IPS DF 6.9 (cell line): ENCODE results near the gene PRUNE2.
A peak's percentile ranks its signal among the peaks of the same experiment; 100 is the strongest.

Source experiments
- DNase-seq: peaks from one replicate; pipeline ENCODE4 v3.0.0-alpha.2; 2013; ENCODE audit warnings: low read depth, low spot score
- H3K27ac ChIP-seq: one replicate; pipeline ENCODE4 v1.5.1; 2013; ENCODE audit warnings: low read length, control low read depth
- H3K27me3 ChIP-seq: 2 replicates; pipeline ENCODE4 v1.6.1; 2013; ENCODE audit warnings: mild to moderate bottlenecking, low read length; ENCODE audit not compliant: control insufficient read depth, insufficient read depth
- H3K36me3 ChIP-seq: 2 replicates; pipeline ENCODE4 v1.6.1; 2013; ENCODE audit warnings: low read length; ENCODE audit not compliant: control insufficient read depth, insufficient read depth
- H3K4me1 ChIP-seq: 2 replicates; pipeline ENCODE4 v1.6.1; 2013; ENCODE audit warnings: low read length; ENCODE audit not compliant: control insufficient read depth, insufficient read depth
- H3K4me3 ChIP-seq: 2 replicates; pipeline ENCODE4 v1.5.1; 2013; ENCODE audit warnings: mild to moderate bottlenecking, low read length
- H3K9me3 ChIP-seq: 2 replicates; pipeline ENCODE4 v1.6.1; 2013; ENCODE audit warnings: low read length, inconsistent platforms; ENCODE audit not compliant: control insufficient read depth, insufficient read depth
- WGBS: extraction: QIAGEN DNeasy Blood & Tissue Kit; methylation state at CpG from one replicate; pipeline ENCODE4 v1.1.7; 2013; ENCODE audit warnings: mixed read lengths, missing lambda C conversion rate; ENCODE audit not compliant: insufficient read length, insufficient coverage; 5-methylcytosine and 5-hydroxymethylcytosine counted together

PRUNE2 gene

DNA sequence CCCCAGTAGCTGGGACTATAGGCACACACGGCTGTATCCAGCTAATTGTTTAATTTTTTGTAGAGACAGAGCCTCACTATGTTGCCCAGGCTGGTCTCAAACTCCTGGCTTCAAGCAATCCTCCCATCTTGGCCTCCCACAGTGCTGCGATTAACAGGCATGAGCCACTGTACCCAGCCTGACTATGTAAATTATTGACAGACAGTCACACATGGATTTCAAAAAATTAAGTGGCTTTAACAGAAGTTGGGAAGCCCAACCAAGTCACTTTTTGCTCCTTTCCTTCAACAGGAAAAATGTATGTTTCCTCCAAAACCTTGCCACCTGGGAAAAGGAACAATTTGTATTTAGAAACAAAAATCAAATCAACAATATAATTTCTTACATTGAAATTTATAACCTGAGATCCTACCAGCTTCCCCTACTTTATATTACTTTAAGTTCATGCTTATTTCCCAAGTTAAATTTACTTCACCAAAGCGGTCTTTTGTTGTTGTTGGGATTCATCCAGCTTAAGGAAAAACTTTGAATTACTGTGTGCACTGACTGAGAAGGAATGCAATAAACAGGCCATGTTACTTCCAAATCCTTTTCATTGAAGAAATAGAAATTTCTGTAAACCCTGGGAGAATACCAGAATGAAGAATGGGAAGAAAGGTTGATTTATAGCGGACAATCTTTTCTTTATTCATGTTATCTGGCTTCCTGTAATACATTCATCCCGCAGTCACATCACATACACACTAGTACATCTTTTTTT lies 133.0 kb downstream of the PRUNE2 start:
- Histone ChIP-seq H3K4me3 (no peak overlapping the region), H3K27ac (no peak overlapping the region), H3K27me3 (no peaks in the 10 kb centered on the region), H3K9me3 (no peaks in the 10 kb centered on the region), H3K4me1 (no peaks in the 10 kb centered on the region), H3K36me3 (no peaks in the 10 kb centered on the region)
- no CpG with 5 or more reads among the region's 5 CpGs for WGBS
- DNase-seq = no peak

DNA sequence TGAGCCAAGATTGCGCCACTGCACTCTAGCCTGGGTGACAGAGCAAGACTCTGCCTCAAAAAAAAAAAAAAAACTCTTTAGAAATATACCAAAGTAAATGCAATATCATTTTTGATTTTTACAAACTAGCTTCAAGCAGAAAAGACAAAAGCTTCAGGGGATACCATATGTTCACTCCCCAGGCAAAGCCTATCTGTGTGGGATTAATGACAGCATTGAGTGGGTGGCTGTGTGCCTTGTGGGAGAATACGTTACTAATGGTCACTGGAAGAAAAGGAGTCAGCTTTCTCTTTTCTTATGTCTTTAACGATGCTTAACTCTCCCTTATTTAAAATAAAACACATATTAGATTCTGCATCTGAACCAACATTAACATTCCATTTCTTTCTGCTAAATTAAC lies 139.8 kb downstream of the PRUNE2 start:
- DNase-seq = no peak

DNA sequence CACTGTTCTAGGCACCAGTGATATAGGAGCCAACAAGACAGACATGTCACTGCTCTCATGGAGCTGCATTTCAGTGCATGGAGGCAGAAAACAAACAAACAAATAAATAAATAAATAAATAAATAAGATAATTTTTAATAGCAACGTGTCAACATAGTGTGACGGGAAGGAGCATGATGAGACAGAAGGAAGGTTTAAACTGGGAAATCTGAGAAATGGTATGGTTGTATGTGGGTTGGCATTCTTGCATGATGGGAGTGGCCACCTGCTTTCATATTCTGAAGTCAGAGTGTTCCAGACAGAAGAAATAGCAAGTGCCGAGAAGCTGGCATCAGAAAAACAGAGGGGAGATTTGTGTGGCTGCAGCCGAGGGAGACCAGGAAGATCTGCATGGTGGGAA lies 141.8 kb downstream of the PRUNE2 start, which contains the start of gene PCA3:
Gene PCA3 (plus strand): TSS at position 301 of the 400 bp plus-strand sequence.
- H3K36me3 ChIP-seq = no peaks in the 10 kb centered on the region
- WGBS = no CpG with 5 or more reads among the region's 4 CpGs
- no peak within 1 kb of the TSS for H3K27ac ChIP-seq
- DNase-seq = no peak
- no peaks in the 10 kb centered on the region for H3K9me3 ChIP-seq
- no peaks in the 10 kb centered on the region for H3K27me3 ChIP-seq
- H3K4me1 ChIP-seq = no peaks in the 10 kb centered on the region
- H3K4me3 ChIP-seq = no peak within 1 kb of the TSS

More for the DNA sequence above, 139.8 kb downstream of the PRUNE2 start:
- H3K36me3 ChIP-seq = no peaks in the 10 kb centered on the region
- no peaks in the 10 kb centered on the region for H3K27me3 ChIP-seq
- H3K4me1 ChIP-seq = no peaks in the 10 kb centered on the region
- H3K27ac ChIP-seq = no peak overlapping the region
- H3K4me3 ChIP-seq = no peak overlapping the region
- WGBS = 100% methylated on average over 1 of the region's 3 CpGs
- no peaks in the 10 kb centered on the region for H3K9me3 ChIP-seq

DNA sequence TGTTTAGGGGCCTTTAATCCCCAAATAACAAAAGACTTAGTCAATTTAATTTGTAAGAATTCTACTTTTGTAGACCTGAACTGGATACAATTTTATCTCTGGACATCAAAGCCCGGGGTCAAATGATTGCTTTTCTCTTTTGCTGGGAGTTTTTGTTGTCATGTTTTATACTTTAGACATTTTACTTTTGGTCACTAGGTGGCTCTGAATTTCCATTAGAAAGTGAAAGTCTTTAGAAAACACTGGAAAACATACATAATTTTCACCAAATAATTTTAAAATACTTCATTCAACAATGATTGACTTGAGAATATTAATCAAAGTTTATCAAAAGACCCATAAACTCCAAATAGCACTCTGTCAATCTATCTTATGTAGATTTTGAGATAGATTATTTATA lies 144.5 kb downstream of the PRUNE2 start:
- no peak overlapping the region for H3K4me3 ChIP-seq

DNA sequence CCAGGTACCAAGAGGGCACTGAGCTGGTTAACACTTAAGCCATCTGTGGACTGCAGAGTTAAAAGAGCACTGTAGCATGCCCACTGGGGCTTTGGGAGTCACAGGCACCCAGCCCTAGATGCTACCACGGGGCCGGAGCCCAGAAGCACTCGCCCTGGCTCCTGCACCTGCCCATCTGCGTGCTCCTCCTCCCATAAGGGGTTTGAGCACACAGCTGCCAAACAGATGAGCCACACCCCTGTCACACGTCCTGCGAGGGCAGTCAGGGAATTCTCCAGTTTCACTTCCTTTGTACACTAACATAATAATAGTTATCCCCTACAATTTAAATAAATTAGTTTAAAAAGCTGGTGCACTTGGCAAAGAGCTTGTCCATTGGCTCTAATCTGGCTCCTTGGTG lies 146.2 kb downstream of the PRUNE2 start:
- no peak overlapping the region for H3K4me3 ChIP-seq
- no peaks in the 10 kb centered on the region for H3K27me3 ChIP-seq
- H3K36me3 ChIP-seq = no peaks in the 10 kb centered on the region
- H3K4me1 ChIP-seq = no peaks in the 10 kb centered on the region
- no peak for DNase-seq
- no peak overlapping the region for H3K27ac ChIP-seq
- WGBS = no CpG with 5 or more reads among the region's 6 CpGs
- no peaks in the 10 kb centered on the region for H3K9me3 ChIP-seq

More for the DNA sequence above, 144.5 kb downstream of the PRUNE2 start:
- no peak for DNase-seq
- Histone ChIP-seq H3K27ac (no peak overlapping the region), H3K36me3 (no peaks in the 10 kb centered on the region), H3K27me3 (no peaks in the 10 kb centered on the region), H3K4me1 (no peaks in the 10 kb centered on the region), H3K9me3 (no peaks in the 10 kb centered on the region)
- WGBS = no CpG with 5 or more reads among the region's 1 CpG

DNA sequence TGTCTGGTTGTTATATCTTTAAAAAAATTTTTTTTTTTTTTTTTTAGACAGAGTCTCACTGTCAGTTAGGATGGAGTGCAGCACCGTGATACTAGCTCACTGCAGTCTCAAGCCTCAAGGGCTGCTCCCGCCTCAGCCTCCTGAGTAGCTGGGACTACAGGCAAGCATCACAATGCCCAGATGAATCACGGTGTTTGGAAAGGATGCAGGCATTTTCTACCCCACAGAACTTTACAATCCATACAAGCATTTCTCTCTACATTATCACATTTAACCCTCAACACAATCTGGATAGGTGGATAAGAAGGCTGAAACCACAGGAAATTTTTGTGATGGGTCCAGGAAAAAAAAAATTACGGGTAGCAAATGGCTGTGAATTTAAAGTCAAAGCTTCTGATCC lies 147.4 kb downstream of the PRUNE2 start:
- Histone ChIP-seq H3K27me3 (no peaks in the 10 kb centered on the region), H3K36me3 (no peaks in the 10 kb centered on the region), H3K4me3 (no peak overlapping the region), H3K27ac (no peak overlapping the region), H3K4me1 (no peaks in the 10 kb centered on the region), H3K9me3 (no peaks in the 10 kb centered on the region)
- DNase-seq = no peak
- no CpG with 5 or more reads among the region's 4 CpGs for WGBS

DNA sequence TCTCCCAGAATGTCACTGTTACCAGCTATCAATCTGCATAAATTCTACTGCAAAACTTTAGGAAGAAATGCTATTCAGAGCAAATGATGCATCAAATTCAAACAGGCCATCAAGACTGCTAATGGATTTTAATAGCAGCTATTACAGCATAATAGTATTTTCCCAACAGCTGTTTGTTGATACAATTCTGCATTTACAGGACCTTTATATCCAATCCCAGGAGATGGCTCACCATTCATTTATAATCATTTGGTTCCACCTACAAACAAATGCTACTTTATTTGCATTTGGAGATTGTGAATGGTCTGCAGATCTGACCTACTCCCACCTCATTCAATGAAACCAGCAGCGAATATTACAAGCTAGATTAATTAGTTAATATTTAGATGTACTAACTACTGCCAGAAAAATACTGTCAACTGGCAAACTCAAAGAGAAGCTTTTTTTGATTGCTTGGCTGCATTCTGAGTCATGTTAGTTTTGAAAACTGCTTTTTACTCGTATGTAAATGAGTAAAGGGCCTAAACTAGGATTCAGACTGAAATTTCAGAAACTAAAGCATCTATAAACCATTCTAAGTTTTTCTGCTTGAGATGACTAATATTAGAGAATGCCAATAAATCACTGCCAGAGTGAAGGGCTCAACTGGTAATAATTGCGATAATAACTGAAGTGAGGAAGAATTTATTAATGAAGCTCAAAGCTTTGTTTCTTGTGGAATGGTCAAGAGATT lies 148.8 kb downstream of the PRUNE2 start:
- Histone ChIP-seq H3K36me3 (no peaks in the 10 kb centered on the region), H3K27ac (no peak overlapping the region), H3K4me1 (no peaks in the 10 kb centered on the region), H3K27me3 (no peaks in the 10 kb centered on the region), H3K4me3 (no peak overlapping the region), H3K9me3 (no peaks in the 10 kb centered on the region)
- DNase-seq = no peak
- no CpG with 5 or more reads among the region's 3 CpGs for WGBS

DNA sequence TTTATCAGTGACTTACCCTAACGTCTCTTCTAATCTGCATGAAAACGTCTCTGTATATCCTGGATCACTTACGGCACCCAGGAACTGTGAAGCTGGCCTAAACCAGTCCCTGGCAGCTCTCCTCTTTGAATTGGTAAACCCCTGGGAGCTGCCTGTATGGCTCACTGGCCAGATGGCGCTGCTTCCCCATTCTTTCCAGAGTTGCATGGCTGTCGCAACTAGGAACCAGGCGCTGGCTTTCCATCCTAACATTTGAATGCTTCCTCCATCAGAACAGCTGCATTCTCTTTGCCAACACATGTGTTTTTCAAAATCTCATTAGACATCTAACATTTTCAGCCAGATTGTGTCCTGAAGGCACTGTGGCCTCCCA lies 149.7 kb downstream of the PRUNE2 start:
- H3K4me1 ChIP-seq = no peaks in the 10 kb centered on the region
- no peaks in the 10 kb centered on the region for H3K27me3 ChIP-seq
- H3K36me3 ChIP-seq = no peaks in the 10 kb centered on the region
- WGBS = no CpG with 5 or more reads among the region's 6 CpGs
- no peak overlapping the region for H3K27ac ChIP-seq
- no peaks in the 10 kb centered on the region for H3K9me3 ChIP-seq
- H3K4me3 ChIP-seq = no peak overlapping the region
- peak; percentile 25 for DNase-seq

DNA sequence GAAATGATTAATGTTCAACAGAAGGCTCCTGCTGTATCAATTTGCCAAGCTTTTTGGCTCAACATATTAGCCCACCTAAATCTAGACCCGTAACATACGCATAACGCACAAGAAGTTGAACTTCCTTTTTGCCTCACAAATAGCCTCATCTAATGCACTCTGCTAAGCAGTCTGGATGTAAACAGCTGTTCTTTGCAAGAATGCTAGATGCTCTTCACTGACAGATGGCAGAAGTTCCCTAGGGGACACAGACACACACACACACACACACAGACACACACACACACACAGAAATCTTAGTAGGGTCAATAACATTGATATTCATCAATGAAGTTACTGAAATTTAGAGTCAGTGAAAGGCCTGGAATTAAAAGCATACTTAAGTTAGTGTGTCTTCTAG lies 154.9 kb downstream of the PRUNE2 start:
- Histone ChIP-seq H3K36me3 (no peaks in the 10 kb centered on the region), H3K4me1 (no peaks in the 10 kb centered on the region), H3K27me3 (no peaks in the 10 kb centered on the region), H3K4me3 (no peak overlapping the region), H3K27ac (no peak overlapping the region), H3K9me3 (no peaks in the 10 kb centered on the region)
- DNase-seq = no peak
- no CpG with 5 or more reads among the region's 3 CpGs for WGBS

DNA sequence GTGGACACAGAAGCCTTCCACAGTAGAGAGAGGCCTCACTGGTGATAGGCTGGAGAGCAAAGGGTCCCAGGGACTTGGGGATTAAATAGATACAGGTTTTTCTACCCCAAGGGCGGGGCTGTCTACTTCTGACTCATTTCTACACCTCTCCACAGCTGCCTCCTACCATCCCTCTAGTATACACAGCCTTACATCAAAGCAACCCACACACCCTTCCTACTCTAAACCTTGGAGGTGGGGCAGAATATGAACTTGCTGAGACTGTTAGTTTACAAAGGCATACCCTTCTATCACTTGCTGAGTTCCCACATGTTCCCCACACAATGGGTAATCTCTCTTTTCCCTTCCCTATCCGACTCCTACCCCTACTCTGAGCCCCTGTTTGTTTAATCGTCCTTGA lies 161.6 kb downstream of the PRUNE2 start:
- H3K27me3 ChIP-seq = no peaks in the 10 kb centered on the region

More for the DNA sequence above, 161.6 kb downstream of the PRUNE2 start:
- Histone ChIP-seq H3K9me3 (no peaks in the 10 kb centered on the region), H3K27ac (no peak overlapping the region), H3K4me1 (no peaks in the 10 kb centered on the region; the same call in 1 of the 2 replicates), H3K4me3 (no peak overlapping the region), H3K36me3 (no peaks in the 10 kb centered on the region)
- no peak for DNase-seq
- no CpG with 5 or more reads among the region's 3 CpGs for WGBS
